HepG2 (cell line): Measurements from ENCODE around the gene ZNF254. TPM values are rescaled to one million over a fixed set of nuclear protein-coding genes. Genes with fewer than 3 reads are reported as not detected.
"Not testable (repeated sequence)": the region's sequence is repeated elsewhere in the genome, so short reads cannot be mapped to it uniquely, and the experiment has no call there.

ENCODE experiments used
- ATAC-seq: fragments of 200-7000 bp; cut with Tn5 transposase; 3 replicates; pipeline ENCODE4 v1.9.1; 2020; ENCODE audit warnings: mild to moderate bottlenecking, moderate library complexity
- BruUV-seq: library from RNA; stranded (reverse); fragments of 400-500 nt; replicated peaks from 2 replicates; lab custom pipeline; 2021; lab: Mats Ljungman, UMichigan
- CTCF ChIA-PET: fragments of 300-600 bp; formaldehyde crosslinking; extraction: SDS; loops from one replicate; lab custom pipeline; 2021; ENCODE audit warnings: low total read pairs, inconsistent platforms, low intra/inter-chr PET ratio; lab: Yijun Ruan, JAX
- POLR2A ChIA-PET: fragments of 350-600 bp; sonication (Branson Sonifier 250); formaldehyde crosslinking; loops from one replicate; lab custom pipeline; 2020; ENCODE audit warnings: antibody characterized with exemption, inconsistent platforms; lab: Yijun Ruan, JAX
- DNase-seq: peaks from one replicate; pipeline ENCODE4 v3.0.0-alpha.2; 2015; ENCODE audit warnings: low spot score
- FAIRE-seq: peaks from 3 replicates; lab custom pipeline; 2011; peaks lifted over from hg19 to GRCh38; lab: Jason Lieb, UNC
- H2AFZ ChIP-seq: one replicate; pipeline ENCODE4 v1.6.1; 2011; ENCODE audit warnings: low read length, inconsistent platforms
- H3K27ac ChIP-seq: fragments of 300-600 bp; 3 replicates; pipeline ENCODE4 v1.8.0; 2011; ENCODE audit warnings: mixed run types, mild to moderate bottlenecking, mixed read lengths, low read length, inconsistent platforms; ENCODE audit not compliant: insufficient read depth; ENCODE audit errors: extremely low read length
- H3K27me3 ChIP-seq, 2 experiments: fragments of 200-600 bp in 1 of 2; 2 replicates in 1 of 2; 3 replicates in 1 of 2; pipeline versions ENCODE4 v1.6.0 to v1.8.0; 2011; ENCODE audit warnings: low read length in 2 of 2, mild to moderate bottlenecking in 2 of 2, moderate library complexity in 2 of 2, inconsistent platforms in 1 of 2; ENCODE audit not compliant: insufficient read depth in 2 of 2, control insufficient read depth in 1 of 2
- H3K36me3 ChIP-seq, 2 experiments: fragments of 200-600 bp in 1 of 2; replicated peaks in 1 of 2; 2 replicates in 1 of 2; 3 replicates in 1 of 2; pipeline versions ENCODE4 v1.5.1 to v1.8.0; 2011; ENCODE audit warnings: low read length in 2 of 2, inconsistent platforms in 1 of 2; ENCODE audit not compliant: insufficient read depth in 2 of 2, control insufficient read depth in 1 of 2
- H3K4me1 ChIP-seq: 2 replicates; pipeline ENCODE4 v1.5.1; 2012; ENCODE audit warnings: low read length, inconsistent platforms; ENCODE audit not compliant: insufficient read depth
- H3K4me2 ChIP-seq: 2 replicates; pipeline ENCODE4 v1.6.0; 2011; ENCODE audit warnings: low read depth, low read length, inconsistent platforms
- H3K4me3 ChIP-seq, 3 experiments: fragments of 200-600 bp in 1 of 3; sonication (generic), shearing (Covaris generic) in 1 of 3; replicated peaks in 1 of 3; 2 replicates each; pipeline ENCODE4 v1.5.1; 2011 to 2016; ENCODE audit warnings: low read length in 3 of 3, inconsistent platforms in 2 of 3, low read depth in 2 of 3, mild to moderate bottlenecking in 2 of 3, control low read depth in 1 of 3, mixed read lengths in 1 of 3; ENCODE audit not compliant: insufficient read depth in 1 of 3
- H3K79me2 ChIP-seq: one replicate; pipeline ENCODE4 v1.6.1; 2011; ENCODE audit warnings: low read length, inconsistent platforms; ENCODE audit not compliant: insufficient read depth
- H3K9ac ChIP-seq: 2 replicates; pipeline ENCODE4 v1.6.0; 2011; ENCODE audit warnings: mild to moderate bottlenecking, low read depth, low read length, inconsistent platforms; ENCODE audit not compliant: insufficient read depth
- H3K9me3 ChIP-seq: 2 replicates; pipeline ENCODE4 v1.5.1; 2012; ENCODE audit warnings: mild to moderate bottlenecking, low read length
- H4K20me1 ChIP-seq: 2 replicates; pipeline ENCODE4 v1.6.0; 2011; ENCODE audit warnings: inconsistent platforms, mild to moderate bottlenecking, low read length, moderate library complexity; ENCODE audit not compliant: insufficient read depth
- CEBPB ChIP-seq: IDR thresholded peaks from 2 replicates; pipeline ENCODE4 v1.6.1; 2011; ENCODE audit warnings: low read depth, low read length, improper control_type of control experiment, borderline replicate concordance
- ZNF75D ChIP-seq: sonication (generic); formaldehyde crosslinking; IDR thresholded peaks from 2 replicates; pipeline ENCODE4 v1.8.1; 2023; ENCODE audit warnings: missing genetic modification reagents, mild to moderate bottlenecking, borderline replicate concordance
- WGBS: methylation state at CpG from one replicate; pipeline ENCODE4 v1.1.6; 2017; ENCODE audit warnings: low lambda C conversion rate; 5-methylcytosine and 5-hydroxymethylcytosine counted together
- in situ Hi-C: cut with HindIII; loops from 2 replicates; pipeline ENCODE4 v1.10.0; 2017; ENCODE audit warnings: low pct_unique_long_range_greater_than_20kb; ENCODE audit not compliant: extremely low pct_ligation_motif_present
- intact Hi-C: fragments of 100-400 bp; cut with micrococcal nuclease; formaldehyde crosslinking; loops from one replicate; pipeline ENCODE4 v1.10.0; 2022; ENCODE audit not compliant: unreplicated experiment
- polyA plus RNA-seq, 8 experiments: library from polyadenylated mRNA; depleted of rRNA in 3 of 8; stranded (reverse) in 7 of 8; unstranded in 1 of 8; fragments of >200 nt; fragmentation: Illumina TruSeq in 4 of 8; extraction: Trizol in 4 of 8; gene quantifications; 2 replicates each; pipeline versions ENCODE4 v1.2.1 to v1.2.3, GENCODE V29; 2011 to 2016; ENCODE audit warnings: low read depth in 4 of 8, missing spikeins in 1 of 8, mixed read lengths in 1 of 8; ENCODE audit not compliant: insufficient read depth in 1 of 8
- total RNA-seq, 5 experiments: library from RNA; depleted of rRNA; stranded (reverse); fragments of >200 nt; fragmentation: Illumina TruSeq; extraction: Trizol; gene quantifications; 2 replicates each; pipeline ENCODE4 v1.2.3, GENCODE V29; 2016; ENCODE audit warnings: low read depth in 1 of 5

The ZNF254 gene
- total and polyA plus RNA-seq, 2 of the 13 experiments (the other 11 are each of a cell fraction or from before 2014, with no cell fraction given): 2.6 to 4.6 TPM

DNA sequence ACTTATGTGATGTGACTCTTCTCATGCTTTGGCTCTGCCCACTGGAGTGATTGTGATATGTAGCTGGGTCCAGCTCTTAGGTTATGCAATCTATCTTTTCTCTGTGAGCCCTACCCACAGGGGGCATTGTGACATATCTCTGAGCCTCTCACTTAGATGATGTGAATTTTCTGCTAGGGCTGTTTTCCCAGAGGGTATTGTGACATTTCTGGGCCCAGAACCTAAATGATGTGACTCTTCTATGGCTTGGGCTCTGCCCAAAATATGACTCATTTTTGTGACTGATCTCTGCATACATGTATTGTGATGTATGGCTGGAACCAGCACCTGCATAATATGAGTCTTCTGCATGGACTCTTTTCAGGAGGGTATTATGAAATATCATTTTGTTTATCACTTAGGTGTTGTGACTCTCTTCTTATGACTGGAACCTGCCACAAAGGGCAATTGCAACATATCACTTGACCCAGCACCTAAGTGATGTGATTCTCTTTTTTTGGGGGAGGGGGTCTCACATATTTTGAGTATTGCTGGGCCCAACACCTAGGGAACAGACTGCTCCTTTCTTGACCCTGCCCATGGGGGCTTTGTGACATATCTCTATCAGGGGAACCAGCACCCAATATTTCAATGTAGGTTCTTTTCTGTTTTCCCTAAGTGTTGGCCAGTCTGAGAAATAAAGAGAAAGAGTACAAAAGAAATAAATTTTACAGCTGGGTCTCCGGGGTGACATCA is 12.1 kb upstream of the ZNF254 start:
- no peak overlapping the region for H3K4me2 ChIP-seq
- no peaks in the 10 kb centered on the region for H3K79me2 ChIP-seq
- ChIA-PET POLR2A (no interaction called here), CTCF (no interaction called here)
- BruUV-seq: no TSS peak
- TF ChIP-seq ZNF75D (CRISPR knock-in tag) (no peak), CEBPB (peak; percentile 21; the same call in 1 of the 2 replicates)
- no peak overlapping the region for H3K4me3 ChIP-seq
- H3K36me3 ChIP-seq: peaks cover 0 to 4% of the 10 kb centered on the region in 2 experiments; a peak in 3 of 5 replicates
- H3K9ac ChIP-seq: no peak overlapping the region
- no peaks in the 10 kb centered on the region for H3K4me1 ChIP-seq
- 89% methylated on average over 1 of the region's 1 CpG for WGBS
- DNase-seq (no peak), ATAC-seq (no peak), FAIRE-seq (no peak)
- in situ Hi-C loops (no loop called here), intact Hi-C loops (no loop called here)
- no peak overlapping the region for H2AFZ ChIP-seq
- H4K20me1 ChIP-seq: no peaks in the 10 kb centered on the region
- no peak overlapping the region for H3K27ac ChIP-seq
- no peaks in the 10 kb centered on the region for H3K27me3 ChIP-seq
- no peaks in the 10 kb centered on the region for H3K9me3 ChIP-seq

DNA sequence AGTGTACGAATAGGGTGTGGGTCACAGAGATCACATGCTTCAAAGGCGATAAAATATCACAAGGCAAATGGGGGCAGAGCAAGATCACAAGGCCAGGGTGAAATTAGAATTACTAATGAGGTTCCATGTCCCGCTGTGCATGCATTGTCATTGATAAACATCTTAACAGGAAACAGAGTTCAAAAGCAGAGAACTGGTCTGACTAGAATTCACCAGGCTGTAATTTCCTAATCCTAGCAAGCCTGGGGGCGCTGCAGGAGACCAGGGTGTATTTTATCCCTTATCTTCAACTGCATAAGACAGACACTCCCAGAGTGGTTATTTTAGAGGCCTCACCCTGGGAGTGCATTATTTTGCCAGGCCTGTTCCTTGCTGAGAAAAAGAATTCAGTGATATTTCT is 11.5 kb upstream of the ZNF254 start:
- H3K4me1 ChIP-seq, H3K4me3 ChIP-seq, H3K4me2 ChIP-seq, H4K20me1 ChIP-seq, BruUV-seq, H3K27ac ChIP-seq, DNase-seq, POLR2A ChIA-PET, in situ Hi-C loops, H3K9ac ChIP-seq, H2AFZ ChIP-seq, ATAC-seq, intact Hi-C loops, H3K79me2 ChIP-seq, H3K36me3 ChIP-seq, H3K9me3 ChIP-seq, CTCF ChIA-PET, H3K27me3 ChIP-seq, FAIRE-seq: not testable (repeated sequence)
- 89% methylated on average over 4 of the region's 4 CpGs for WGBS
